Amniotic stem cell (primary cell): ENCODE results near the gene SNPH.
"Not testable (repeated sequence)": the region's sequence is repeated elsewhere in the genome, so short reads cannot be mapped to it uniquely, and the experiment has no call there.

Experiments
- DNase-seq: peaks from one replicate; lab custom pipeline; 2025; lab: John Stamatoyannopoulos, UW

Gene SNPH

GRCh38 chr20:1338801-1339200, 72.7 kb downstream of the SNPH start:
- DNase-seq, result no peak

- DNase-seq, result no peak
These were observed 75.6 kb downstream of the SNPH start for GRCh38 chr20:1341561-1342265.

DNA sequence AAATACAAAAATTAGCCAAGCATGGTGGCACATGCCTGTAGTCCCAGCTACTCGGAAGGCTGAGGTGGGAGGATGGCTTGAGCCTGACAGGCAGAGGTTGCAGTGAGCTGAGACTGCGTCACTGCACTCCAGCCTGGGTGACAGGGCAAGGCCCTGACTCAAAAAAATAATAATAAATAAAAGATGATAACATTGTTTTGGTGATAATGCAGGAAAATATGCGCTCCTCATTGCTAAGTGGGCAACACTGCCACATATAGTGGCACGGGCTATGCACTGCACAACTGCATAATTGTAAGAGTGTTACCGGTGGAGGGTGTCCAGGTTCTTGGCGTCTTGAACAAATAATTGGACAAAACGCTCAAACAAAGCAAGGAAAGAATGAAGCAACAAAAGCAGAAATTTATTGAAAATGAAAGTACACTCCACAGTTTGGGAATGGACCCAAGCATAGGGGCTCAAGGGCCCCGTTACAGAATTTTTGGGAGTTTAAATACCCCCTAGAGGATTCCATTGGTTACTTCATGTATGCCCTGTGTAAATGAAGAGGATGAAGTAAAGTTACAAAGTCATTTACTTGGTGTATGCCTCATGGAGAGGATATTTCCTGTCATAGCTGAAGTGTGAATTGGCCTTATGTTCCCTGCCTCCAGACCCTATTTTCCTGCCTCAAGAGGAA, 77.5 kb downstream of the SNPH start:
- not testable (repeated sequence) for DNase-seq

DNA sequence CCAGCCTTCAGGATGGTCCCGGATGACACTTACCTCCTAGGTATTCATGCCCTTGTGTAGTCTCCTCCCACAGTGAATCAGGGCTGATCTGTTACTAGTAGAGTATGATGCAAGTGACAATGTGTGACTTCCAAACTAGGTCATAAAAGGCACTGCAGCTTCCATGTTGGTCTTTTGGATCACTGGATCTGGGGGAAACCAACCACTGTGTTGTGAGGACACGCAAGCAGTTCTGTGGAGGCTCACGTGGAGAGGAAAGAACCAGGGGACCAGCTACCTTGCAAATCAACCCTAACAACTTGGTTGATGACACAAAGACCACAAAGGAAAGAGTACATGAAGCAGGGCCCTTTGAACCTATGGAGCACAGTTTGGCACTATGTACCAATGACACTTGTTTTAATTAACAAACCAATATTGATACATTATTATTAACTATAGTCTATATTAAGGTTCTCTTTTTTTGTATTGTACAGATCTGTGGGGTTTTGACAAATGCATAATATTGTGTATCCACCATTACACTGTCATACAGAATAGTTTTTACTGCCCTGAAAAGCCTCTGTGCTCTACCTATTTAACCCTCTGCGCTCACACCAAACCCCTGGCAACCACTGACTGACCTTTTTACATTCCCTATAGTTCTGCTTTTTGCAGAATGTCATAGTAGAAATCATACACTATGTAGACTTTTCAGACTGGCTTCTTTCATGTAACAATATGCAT, 79.1 kb downstream of the SNPH start:
- no peak for DNase-seq

- no peak for DNase-seq
These were observed 79.6 kb downstream of the SNPH start for GRCh38 chr20:1345756-1346093.

GRCh38 chr20:1346315-1346969, 80.3 kb downstream of the SNPH start:
- no peak for DNase-seq

DNA sequence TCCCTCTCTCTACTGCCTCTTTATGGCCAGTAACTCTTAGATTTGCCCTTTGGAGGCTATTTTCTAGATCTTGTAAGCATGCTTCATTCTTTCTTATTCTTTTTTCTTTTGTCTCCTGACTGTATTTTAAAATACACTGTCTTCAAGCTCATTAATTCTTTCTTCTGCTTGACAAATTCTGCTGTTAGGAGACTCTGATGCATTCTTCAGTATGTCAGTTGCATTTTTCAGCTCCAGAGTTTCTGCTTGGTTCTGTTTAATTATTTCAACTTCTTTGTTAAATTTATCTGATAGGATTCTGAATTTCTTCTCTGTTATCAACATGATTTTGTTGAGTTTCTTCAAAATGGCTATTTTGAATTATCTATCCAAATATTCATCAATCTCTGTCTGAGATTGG, 87.9 kb downstream of the SNPH start:
- DNase-seq, result no peak

DNA sequence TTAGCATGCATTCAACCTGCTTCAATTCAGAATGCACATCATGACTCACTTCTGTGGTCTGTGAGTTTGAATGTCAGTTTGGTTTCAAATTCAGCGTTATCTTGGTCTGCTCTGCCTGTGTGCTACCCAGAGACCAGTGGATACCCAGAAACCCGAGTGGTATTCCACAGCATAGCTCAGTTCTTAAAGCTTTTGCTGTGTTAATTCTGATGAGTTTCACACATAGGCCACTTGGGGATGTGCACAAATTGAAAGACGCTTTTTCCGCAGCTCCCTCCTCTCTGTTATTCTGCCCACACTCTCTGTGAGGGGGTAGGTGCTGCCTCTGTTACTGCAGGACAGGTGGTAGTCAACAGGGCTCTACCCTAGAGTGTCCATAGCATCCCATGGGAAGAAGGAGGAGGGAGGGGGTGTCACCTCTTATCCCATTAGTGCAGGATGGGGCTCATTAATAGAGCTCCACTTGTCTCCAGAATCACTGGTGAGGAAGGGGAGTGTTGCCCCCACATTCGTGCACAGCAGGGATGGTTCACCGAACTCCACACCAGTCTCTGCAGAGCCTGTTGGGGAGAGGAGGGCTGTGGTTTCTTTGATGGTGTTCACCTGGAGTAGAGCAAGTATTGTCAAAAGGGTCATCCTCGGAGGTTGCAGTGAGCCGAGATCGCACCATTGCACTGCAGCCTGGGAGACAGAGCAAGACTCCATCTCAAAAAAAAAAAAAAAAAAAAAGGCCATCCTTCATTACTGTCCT, 92.0 kb downstream of the SNPH start:
- no peak for DNase-seq
